Stimulated activated effector memory CD8-positive, alpha-beta T cell treated with anti-CD3 and anti-CD28 coated beads, Interleukin-12 subunit alpha, Interleukin-12 subunit beta, amount 100 ng/mL, for 72 hours (primary cell): ENCODE results near the gene RIN3.
A peak's percentile ranks its signal among the peaks of the same experiment; 100 is the strongest.

Experiments
- ATAC-seq: fragments of 150-1000 bp; cut with Tn5 transposase; 2 replicates; pipeline ENCODE4 v1.10.0; 2021
- DNase-seq, 2 donors: peaks; one replicate each; pipeline ENCODE4 v3.0.0; 2021 to 2022; ENCODE audit warnings: low spot score in 2 of 2
- H3K27ac Mint-ChIP-seq: one replicate; pipeline ENCODE4 v1.8.0; 2022; ENCODE audit warnings: mild to moderate bottlenecking, mixed read lengths
- H3K36me3 Mint-ChIP-seq: one replicate; pipeline ENCODE4 v1.8.0; 2022; ENCODE audit warnings: mild to moderate bottlenecking, mixed read lengths
- H3K4me1 Mint-ChIP-seq: one replicate; pipeline ENCODE4 v1.8.0; 2022; ENCODE audit warnings: mixed read lengths
- H3K4me3 Mint-ChIP-seq: one replicate; pipeline ENCODE4 v1.8.0; 2022; ENCODE audit warnings: mild to moderate bottlenecking, mixed read lengths
- H3K9me3 Mint-ChIP-seq: one replicate; pipeline ENCODE4 v1.8.0; 2022; ENCODE audit warnings: mixed read lengths

Gene RIN3

DNA sequence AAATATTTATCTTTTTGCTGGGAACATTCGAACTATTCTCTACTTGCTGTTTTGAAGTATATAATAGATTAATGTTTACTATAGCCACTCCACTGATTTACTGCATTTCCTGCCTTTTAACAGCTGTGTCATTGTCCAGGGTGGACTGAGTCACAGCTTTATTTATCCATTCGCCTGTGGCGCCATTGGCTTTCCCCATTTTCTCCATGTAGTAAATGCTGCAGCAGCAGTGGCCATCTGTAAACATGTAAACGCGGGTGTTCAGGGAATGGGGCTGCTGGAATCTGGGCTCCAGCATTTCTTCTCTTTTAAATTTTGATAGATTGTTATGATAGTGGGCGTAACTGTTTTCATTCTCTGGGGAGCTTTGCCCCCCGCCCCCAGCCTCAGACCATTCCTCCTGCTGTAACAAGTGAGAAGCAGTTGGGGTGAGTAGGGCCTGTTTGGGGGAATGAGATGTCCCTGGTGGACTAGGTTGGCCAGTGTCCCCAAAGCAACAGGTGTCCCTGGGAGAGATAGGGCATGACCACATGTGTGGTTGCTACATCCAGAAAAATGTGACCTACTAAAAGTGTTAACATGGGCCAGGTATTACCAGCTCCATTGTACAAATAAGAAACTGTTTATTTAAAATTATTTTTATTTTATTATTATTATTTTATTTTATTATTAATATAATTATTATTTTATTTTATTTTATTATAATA is 32.9 kb downstream of the RIN3 start:
- DNase-seq (no peak), ATAC-seq (no peak)
- H3K9me3 Mint-ChIP-seq = no peaks in the 10 kb centered on the region
- H3K27ac Mint-ChIP-seq = no peak overlapping the region
- H3K4me1 Mint-ChIP-seq = peaks cover 61% of the 10 kb centered on the region
- H3K36me3 Mint-ChIP-seq = peaks cover 37% of the 10 kb centered on the region
- no peak overlapping the region for H3K4me3 Mint-ChIP-seq

DNA sequence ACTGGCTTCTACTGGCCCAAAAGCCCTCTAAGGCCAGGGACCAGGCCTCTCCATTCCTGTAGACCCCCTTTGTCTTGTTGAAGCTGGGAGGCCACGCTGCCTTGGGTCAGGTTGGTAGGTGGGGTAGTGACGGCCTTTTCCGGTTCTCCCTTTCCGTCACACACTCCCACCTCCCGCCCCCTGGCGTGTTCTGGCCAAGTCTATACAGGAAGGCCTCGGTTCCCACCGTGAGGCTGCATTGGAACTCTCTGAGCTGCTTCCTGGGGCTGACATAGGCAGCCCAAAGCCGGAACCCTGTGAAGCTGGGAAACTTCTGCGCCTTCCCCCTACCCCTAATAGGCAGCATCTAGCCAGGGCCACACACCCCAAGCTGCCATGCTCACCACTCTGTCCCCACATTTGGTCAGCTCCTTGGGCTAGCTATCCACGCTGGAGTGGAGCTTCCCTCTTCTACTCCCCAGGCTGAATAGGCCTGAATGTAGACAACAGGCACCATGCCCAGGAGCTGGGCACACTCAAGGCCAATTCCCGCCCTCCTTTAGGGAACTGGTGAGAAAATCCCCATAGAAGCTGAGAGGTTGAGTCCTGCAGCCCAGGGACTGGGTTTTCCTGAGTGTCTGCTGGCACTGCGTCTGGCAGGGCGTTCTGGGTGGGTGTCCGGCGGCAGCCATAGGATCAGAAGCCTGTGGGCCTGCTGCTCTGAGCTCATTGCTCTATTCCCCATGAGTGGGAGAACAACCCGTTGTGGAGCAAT is 35.7 kb downstream of the RIN3 start:
- peaks cover 55% of the 10 kb centered on the region for H3K36me3 Mint-ChIP-seq
- H3K27ac Mint-ChIP-seq = peak overlapping the region; percentile 66
- no peaks in the 10 kb centered on the region for H3K9me3 Mint-ChIP-seq
- peaks cover 61% of the 10 kb centered on the region for H3K4me1 Mint-ChIP-seq
- H3K4me3 Mint-ChIP-seq = peak overlapping the region; percentile 18
- no peak for ATAC-seq
- DNase-seq = no peak

DNA sequence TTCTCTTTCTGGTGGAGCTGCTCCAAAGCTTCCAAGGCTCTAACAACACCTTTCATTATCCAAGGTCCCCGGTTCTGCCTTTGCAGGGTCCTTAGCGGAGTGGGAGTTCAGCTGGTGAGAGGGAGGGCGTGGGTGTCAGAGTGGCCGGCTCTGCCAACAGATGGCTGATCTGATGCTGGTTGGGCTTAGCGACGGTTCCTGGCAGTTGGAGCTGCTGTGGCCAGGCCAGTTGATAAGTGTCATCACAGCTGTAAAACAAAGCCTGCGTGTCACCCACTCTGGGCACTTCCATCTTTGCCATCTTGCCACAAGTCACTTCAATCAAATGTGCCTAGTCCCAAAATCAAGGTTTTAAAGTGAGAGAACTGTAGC is 36.3 kb downstream of the RIN3 start:
- Mint-ChIP-seq H3K4me3 (peak overlapping the region; percentile 18), H3K4me1 (peaks cover 55% of the 10 kb centered on the region), H3K27ac (no peak overlapping the region), H3K36me3 (peaks cover 55% of the 10 kb centered on the region), H3K9me3 (no peaks in the 10 kb centered on the region)
- ATAC-seq = no peak
- no peak for DNase-seq

DNA sequence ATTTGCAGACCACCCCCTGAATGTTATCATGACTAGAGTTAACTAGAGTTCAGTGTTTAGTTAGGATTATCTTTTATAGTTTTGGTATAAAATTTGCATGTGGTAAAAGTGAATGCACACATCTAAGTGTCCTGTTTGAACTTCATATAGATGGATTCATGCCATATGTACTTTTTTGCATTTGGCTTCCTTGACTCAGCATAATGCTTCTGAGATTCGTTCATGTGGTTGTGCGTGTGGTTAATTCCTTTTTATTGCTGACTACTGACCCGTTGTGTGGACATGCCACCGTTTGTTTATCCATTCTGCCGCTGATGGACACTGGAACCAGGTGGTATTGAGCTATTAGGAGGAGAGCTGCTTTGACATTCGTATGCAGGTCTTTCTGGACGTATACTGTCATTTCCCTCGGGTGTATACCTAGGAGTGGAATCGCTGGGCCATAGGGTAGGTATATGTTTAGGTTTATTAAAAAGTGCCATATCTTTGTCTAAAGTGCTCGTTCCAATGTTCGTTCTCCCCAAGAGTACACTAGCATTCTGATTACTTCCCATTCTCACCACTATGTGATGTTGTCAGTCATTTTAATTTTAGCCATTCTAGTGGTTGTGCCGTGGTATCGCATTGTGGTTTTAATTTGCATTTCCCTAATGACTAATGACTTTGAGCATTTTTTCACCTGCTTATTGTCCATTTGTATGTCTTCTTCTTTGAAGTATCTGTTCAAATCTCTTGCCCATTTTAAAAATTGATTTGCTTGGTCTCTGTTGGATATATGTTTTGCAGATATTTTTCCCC is 37.7 kb downstream of the RIN3 start:
- peak overlapping the region; percentile 61 for H3K27ac Mint-ChIP-seq
- peaks cover 67% of the 10 kb centered on the region for H3K4me1 Mint-ChIP-seq
- peaks cover 55% of the 10 kb centered on the region for H3K36me3 Mint-ChIP-seq
- DNase-seq (no peak), ATAC-seq (peak; percentile 66)
- no peaks in the 10 kb centered on the region for H3K9me3 Mint-ChIP-seq
- peak overlapping the region; percentile 50 for H3K4me3 Mint-ChIP-seq

DNA sequence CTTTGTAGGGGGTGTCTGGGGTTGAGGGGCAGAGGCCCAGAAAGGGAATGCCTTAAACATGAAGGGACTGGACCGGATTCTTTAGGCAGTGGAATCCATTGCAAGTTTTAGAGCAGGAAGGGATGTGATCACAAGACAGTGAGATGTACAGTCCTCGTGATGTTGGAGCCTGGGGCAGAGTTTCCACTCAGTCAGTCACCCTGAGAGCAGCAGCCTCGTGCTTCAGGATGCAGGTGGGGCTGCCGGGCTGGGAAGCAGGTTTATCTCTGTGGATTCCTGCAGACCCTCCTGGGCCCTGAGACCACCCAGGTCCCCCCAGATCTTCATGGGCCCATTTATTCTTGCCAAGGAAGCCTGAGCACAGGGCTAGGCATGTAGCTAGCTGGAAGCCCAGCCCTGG is 38.5 kb downstream of the RIN3 start:
- Mint-ChIP-seq H3K36me3 (peaks cover 58% of the 10 kb centered on the region), H3K9me3 (no peaks in the 10 kb centered on the region), H3K4me1 (peaks cover 75% of the 10 kb centered on the region), H3K27ac (peak overlapping the region; percentile 61), H3K4me3 (peak overlapping the region; percentile 50)
- DNase-seq = no peak
- ATAC-seq = no peak

DNA sequence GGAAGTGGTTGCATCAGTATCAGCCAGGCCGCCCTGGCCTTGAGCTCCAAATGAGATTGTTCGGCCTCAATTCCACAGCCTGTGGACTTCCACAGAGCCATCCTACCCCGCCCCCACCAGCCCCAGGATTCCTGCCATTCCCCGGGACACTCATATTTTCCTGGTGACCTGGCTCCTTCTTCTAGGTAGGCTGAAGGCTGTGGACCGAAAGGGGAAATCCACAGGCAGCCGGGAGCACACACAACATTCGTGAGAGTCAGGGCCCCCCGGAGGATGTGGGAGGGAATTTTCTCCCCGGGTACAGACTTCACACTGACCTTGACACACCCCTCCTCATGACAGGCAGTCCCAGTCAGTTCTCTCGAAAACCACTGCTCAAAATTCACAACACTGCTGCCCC is 39.9 kb downstream of the RIN3 start:
- Mint-ChIP-seq H3K36me3 (peaks cover 62% of the 10 kb centered on the region), H3K4me1 (peaks cover 88% of the 10 kb centered on the region), H3K4me3 (no peak overlapping the region), H3K9me3 (no peaks in the 10 kb centered on the region), H3K27ac (peak overlapping the region; percentile 43)
- DNase-seq = no peak
- ATAC-seq = no peak

DNA sequence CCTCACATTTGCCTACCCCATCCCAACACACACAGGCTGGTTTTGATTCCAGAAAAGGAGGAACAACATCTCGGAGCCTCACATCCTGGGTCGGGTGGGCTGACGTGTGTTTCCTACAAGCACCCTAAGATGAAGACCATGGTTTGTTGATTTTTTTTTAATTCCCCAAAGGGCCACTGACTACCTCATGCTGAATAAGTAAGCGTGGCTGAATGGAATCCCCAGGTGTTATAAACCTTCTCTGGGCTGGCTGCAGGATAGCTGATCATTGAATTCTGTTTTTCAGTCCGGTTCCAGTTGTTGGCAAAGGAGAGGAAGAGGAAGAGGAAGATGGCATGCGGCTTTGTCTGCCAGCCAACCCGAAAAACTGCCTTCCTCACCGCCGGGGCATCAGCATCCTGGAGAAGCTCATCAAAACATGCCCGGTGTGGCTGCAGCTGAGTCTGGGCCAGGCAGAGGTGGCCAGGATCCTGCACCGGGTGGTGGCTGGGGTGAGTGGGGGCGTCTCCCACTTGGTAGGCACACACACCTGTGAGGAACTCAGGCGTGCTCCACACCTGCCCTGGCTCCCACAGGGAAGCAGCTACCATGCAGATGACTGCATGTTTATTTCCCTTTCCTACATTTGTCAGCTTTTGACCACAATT is 42.0 kb downstream of the RIN3 start:
- peak overlapping the region; percentile 14 for H3K4me3 Mint-ChIP-seq
- peak overlapping the region; percentile 88 for H3K27ac Mint-ChIP-seq
- peaks cover 76% of the 10 kb centered on the region for H3K36me3 Mint-ChIP-seq
- H3K9me3 Mint-ChIP-seq = no peaks in the 10 kb centered on the region
- H3K4me1 Mint-ChIP-seq = peaks cover 90% of the 10 kb centered on the region
- ATAC-seq (no peak), DNase-seq (no peak)

DNA sequence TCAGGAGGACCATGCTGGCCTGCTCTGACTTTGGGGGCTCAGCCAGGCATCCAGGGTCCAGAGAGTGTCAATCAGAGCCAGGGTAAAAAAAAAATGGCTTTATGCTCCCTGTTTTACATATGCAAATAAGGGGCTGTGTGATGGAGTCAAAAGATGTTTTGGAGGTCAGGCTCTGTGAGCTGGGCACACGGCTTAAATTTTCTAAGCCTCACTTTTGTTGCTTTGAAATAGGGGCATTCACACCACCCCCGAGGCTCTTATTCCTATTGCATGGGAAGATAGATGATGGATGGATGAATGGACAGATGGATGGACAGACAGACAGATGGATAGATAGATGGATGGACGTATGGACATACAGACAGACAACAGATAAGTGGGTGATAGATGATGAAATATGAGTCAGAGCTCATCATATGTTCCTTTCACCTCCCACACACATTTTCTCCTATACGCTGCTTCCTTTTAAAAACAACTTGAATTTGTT is 42.7 kb downstream of the RIN3 start:
- Mint-ChIP-seq H3K27ac (peak overlapping the region; percentile 88), H3K4me1 (peaks cover 83% of the 10 kb centered on the region), H3K9me3 (no peaks in the 10 kb centered on the region), H3K36me3 (peaks cover 80% of the 10 kb centered on the region), H3K4me3 (peak overlapping the region; percentile 14)
- ATAC-seq (peak; percentile 83), DNase-seq (no peak)

DNA sequence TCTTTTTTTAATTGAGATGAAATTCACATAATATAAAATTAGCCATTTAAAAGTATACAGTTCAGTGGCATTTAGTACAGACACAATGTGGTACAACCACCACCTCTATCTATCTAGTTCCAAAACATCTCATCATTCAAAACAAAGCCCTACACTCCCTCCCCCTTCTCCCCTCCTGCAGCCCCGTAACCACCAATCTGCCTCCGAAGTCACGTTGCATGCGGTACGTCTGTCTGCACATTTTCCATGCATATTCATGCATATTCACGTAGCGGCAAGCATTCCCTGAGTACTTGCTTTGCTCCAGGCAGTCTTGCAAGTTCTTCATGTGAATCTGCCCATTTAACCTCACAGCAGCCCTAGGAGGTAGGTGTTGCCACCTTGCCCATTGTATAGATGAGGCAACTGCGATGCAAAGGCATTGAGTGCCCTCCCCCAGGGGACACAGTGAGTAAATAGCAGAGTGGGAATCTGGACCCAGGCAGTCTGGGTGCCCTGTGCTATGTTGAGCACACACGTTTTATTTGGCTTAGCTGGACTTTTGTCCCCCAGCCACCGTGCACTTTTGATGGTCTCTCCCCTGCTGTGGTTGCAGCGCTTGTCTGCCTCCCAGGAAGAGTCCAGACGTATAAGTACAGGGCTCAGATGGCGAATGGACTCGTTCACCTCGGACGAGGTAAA is 43.4 kb downstream of the RIN3 start:
- Mint-ChIP-seq H3K36me3 (peaks cover 81% of the 10 kb centered on the region), H3K4me1 (peaks cover 82% of the 10 kb centered on the region), H3K9me3 (no peaks in the 10 kb centered on the region), H3K4me3 (peak overlapping the region; percentile 14), H3K27ac (peak overlapping the region; percentile 88)
- ATAC-seq = peak; percentile 19
- no peak for DNase-seq

DNA sequence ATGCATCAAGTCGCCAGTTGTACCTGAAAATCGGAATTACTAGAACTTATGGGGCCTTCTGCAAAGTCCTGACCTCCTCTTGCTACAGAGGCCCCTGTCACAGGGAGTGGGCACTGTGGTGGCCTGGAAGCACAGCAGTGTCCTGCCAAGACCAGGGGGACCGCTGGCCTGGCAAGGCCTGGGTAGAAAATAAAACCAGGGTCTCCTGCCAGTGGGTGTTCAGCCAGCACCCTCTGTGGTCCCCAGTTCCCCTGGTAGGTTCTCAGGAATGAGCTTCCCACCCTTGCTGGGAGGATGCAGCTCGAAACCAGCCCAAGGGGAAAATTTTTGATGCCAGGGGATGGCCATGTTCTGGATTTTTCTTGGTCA is 43.9 kb downstream of the RIN3 start:
- H3K4me1 Mint-ChIP-seq = peaks cover 82% of the 10 kb centered on the region
- peak overlapping the region; percentile 88 for H3K27ac Mint-ChIP-seq
- no peak for ATAC-seq
- H3K4me3 Mint-ChIP-seq = peak overlapping the region; percentile 14
- DNase-seq = no peak
- peaks cover 85% of the 10 kb centered on the region for H3K36me3 Mint-ChIP-seq
- H3K9me3 Mint-ChIP-seq = no peaks in the 10 kb centered on the region

DNA sequence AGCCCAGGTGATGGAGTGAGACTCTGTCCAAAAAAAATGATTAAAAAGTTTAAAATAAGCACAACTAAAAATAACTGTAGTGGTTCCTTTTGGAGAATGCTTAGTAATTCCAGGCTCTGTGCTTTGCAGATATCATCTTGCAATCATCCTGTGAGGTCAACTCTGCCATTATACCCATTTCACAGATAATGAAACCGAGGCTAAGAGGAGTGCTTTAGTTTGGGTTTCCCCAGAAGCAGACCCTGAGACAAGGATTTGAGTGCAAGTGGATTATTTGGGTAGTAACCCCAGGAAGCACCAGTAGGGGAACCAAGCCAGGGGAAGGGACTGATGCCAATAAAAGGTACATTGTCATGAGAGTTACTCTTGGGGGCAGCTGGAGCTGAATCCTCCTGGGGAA is 44.7 kb downstream of the RIN3 start:
- no peaks in the 10 kb centered on the region for H3K9me3 Mint-ChIP-seq
- peak overlapping the region; percentile 88 for H3K27ac Mint-ChIP-seq
- DNase-seq (no peak), ATAC-seq (peak; percentile 11)
- H3K36me3 Mint-ChIP-seq = peaks cover 83% of the 10 kb centered on the region
- H3K4me3 Mint-ChIP-seq = no peak overlapping the region
- H3K4me1 Mint-ChIP-seq = peaks cover 81% of the 10 kb centered on the region

DNA sequence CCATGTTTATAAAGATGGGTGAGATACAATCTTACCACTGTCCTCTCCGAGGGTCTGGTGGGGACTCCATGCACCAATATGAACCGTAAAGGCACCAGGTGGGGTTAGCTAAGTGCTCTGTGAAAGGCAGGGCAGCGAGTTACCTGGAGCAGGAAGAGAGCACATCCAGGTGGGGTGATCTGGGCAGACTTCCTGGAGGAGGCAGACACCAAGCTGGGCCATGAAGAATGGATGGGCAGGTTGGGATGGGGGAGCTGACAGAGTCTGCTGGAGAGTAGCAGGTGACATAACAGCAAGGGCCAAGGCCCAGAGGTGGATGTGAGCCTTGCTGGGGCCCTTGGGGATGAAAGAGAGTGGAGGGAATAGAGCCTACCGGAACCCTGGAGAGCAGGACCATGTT is 45.9 kb downstream of the RIN3 start:
- Mint-ChIP-seq H3K27ac (peak overlapping the region; percentile 88), H3K36me3 (peaks cover 90% of the 10 kb centered on the region), H3K9me3 (no peaks in the 10 kb centered on the region), H3K4me1 (peaks cover 84% of the 10 kb centered on the region), H3K4me3 (no peak overlapping the region)
- ATAC-seq = no peak
- no peak for DNase-seq

DNA sequence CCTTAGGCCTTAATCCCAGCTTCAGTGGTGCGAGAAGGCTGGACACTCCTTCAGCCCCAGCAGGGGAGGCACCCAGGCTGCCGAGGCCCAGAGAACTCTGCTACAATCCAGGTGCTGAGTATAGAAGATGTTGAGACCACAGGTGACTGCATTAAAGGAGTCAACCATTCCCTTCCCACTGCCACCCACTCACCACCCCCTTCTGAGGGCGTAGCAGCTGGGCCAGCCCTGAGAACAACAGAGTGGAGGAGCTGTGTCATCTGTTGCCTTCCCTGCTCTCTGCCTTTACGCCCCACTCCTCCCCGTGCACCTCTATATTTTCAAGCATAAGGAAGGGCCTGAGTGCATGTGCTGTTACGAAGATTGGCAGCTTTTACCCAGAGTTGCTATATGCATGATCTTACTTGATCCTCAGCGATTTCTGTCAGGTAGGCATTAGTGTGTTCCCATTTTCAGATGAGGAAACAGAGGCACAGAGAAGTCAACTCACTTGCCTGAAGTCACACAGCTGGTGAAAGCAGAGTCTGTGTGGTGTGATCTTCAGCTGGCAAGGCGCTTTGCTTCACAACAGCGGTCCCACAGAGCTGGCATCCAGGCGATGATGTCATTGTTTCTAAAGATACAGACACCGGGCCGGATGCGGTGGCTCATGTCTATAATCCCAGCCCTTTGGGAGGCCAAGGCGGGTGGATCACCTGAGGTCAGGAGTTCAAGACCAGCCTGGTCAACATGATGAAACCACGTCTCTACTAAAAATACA is 46.7 kb downstream of the RIN3 start:
- H3K4me1 Mint-ChIP-seq = peaks cover 90% of the 10 kb centered on the region
- H3K9me3 Mint-ChIP-seq = no peaks in the 10 kb centered on the region
- ATAC-seq = no peak
- DNase-seq = no peak
- no peak overlapping the region for H3K4me3 Mint-ChIP-seq
- H3K27ac Mint-ChIP-seq = peak overlapping the region; percentile 7
- peaks cover 96% of the 10 kb centered on the region for H3K36me3 Mint-ChIP-seq

DNA sequence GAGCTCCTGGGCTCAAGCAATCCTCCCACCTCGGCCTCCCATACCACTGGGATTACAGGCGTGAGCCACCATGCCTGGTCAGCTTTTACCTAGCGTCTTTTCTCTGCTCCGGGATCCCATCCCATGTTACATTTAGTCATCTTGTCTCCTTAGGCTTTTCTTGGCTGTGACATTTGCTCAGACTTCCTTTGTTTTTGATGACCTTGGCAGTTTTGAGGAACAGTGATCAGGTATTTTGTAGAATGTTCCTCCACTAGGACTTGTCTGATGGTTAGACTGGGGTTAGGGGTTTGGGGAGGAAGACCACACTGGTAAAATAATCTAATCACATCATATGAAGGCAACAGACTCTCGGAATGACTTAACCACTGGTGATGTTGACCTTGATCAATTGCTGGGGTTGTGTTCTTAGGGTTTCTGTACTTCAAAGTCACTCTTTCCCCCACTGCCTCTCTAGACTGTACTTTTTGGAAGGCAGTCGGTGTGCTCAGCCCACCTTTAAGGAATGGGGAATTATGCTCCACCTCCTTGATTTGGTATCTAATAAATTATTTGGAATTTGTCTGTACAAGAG is 48.4 kb downstream of the RIN3 start:
- peak overlapping the region; percentile 2 for H3K4me3 Mint-ChIP-seq
- peaks cover 75% of the 10 kb centered on the region for H3K4me1 Mint-ChIP-seq
- H3K36me3 Mint-ChIP-seq = peaks cover 92% of the 10 kb centered on the region
- ATAC-seq (peak; percentile 65), DNase-seq (no peak)
- no peaks in the 10 kb centered on the region for H3K9me3 Mint-ChIP-seq
- peak overlapping the region; percentile 18 for H3K27ac Mint-ChIP-seq
